Activated naive CD4-positive, alpha-beta T cell treated with Interleukin-2 at 50 U/mL for 16 hours (primary cell): Measurements from ENCODE around the gene ACRV1.

Experiments
- DNase-seq: peaks from one replicate; pipeline ENCODE4 v3.0.0-alpha.2; 2020

The ACRV1 gene

GRCh38 chr11:125649465-125650166, 31.0 kb downstream of the ACRV1 start:
- no peak for DNase-seq

- DNase-seq: no peak
These were observed 34.8 kb downstream of the ACRV1 start for GRCh38 chr11:125645871-125646270.

GRCh38 chr11:125638315-125638714, 42.3 kb downstream of the ACRV1 start:
- DNase-seq: no peak

GRCh38 chr11:125637840-125638239, 42.8 kb downstream of the ACRV1 start:
- no peak for DNase-seq

- DNase-seq: no peak
These were observed 53.3 kb downstream of the ACRV1 start for GRCh38 chr11:125627236-125627910.

GRCh38 chr11:125626288-125626950, 54.2 kb downstream of the ACRV1 start:
- DNase-seq: peak; percentile 26

GRCh38 chr11:125625630-125626287, 54.9 kb downstream of the ACRV1 start:
- DNase-seq: peak; percentile 87

- no peak for DNase-seq
These were observed 55.4 kb downstream of the ACRV1 start for GRCh38 chr11:125625225-125625629.

- no peak for DNase-seq
These were observed 55.9 kb downstream of the ACRV1 start, which contains the start of gene CHEK1 for GRCh38 chr11:125624756-125625213. Gene CHEK1, plus strand, starts transcription at chr11:125625163. Its CDS starts 1,606 bp downstream, at chr11:125626769.

- no peak for DNase-seq
These were observed 57.6 kb downstream of the ACRV1 start for GRCh38 chr11:125623064-125623463.

GRCh38 chr11:125621995-125622394, 58.7 kb downstream of the ACRV1 start:
- no peak for DNase-seq
